HFF-Myc (cell line): ENCODE results near the gene GABBR2.

Source experiments
- DNase-seq: peaks from one replicate; pipeline ENCODE4 v3.0.0-alpha.2; 2011; ENCODE audit warnings: low read depth; ENCODE audit errors: extremely low read depth
- H3K4me3 ChIP-seq: replicated peaks from 2 replicates; pipeline ENCODE4 v1.5.1; 2011; ENCODE audit warnings: low read depth, mild to moderate bottlenecking, control low read depth, low read length
- TF ChIP-seq, protein P1 (sequence below): IDR thresholded peaks from 2 replicates; pipeline ENCODE4 v1.5.1; 2012; ENCODE audit warnings: mild to moderate bottlenecking, low read depth, low read length, control low read depth; ENCODE audit errors: missing control alignments

The GABBR2 gene

GRCh38 chr9:98323051-98323830 is 385.5 kb downstream of the GABBR2 start:
- TF ChIP-seq, protein P1, sequence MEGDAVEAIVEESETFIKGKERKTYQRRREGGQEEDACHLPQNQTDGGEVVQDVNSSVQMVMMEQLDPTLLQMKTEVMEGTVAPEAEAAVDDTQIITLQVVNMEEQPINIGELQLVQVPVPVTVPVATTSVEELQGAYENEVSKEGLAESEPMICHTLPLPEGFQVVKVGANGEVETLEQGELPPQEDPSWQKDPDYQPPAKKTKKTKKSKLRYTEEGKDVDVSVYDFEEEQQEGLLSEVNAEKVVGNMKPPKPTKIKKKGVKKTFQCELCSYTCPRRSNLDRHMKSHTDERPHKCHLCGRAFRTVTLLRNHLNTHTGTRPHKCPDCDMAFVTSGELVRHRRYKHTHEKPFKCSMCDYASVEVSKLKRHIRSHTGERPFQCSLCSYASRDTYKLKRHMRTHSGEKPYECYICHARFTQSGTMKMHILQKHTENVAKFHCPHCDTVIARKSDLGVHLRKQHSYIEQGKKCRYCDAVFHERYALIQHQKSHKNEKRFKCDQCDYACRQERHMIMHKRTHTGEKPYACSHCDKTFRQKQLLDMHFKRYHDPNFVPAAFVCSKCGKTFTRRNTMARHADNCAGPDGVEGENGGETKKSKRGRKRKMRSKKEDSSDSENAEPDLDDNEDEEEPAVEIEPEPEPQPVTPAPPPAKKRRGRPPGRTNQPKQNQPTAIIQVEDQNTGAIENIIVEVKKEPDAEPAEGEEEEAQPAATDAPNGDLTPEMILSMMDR, result no peak
- DNase-seq, result no peak
- H3K4me3 ChIP-seq, result no peak overlapping the region

- TF ChIP-seq, protein P1, result no peak
- H3K4me3 ChIP-seq, result no peak overlapping the region
- no peak for DNase-seq
These were observed 387.5 kb downstream of the GABBR2 start for GRCh38 chr9:98321269-98321668.

- TF ChIP-seq, protein P1, result no peak
- H3K4me3 ChIP-seq, result no peak overlapping the region
- no peak for DNase-seq
These were observed 389.8 kb downstream of the GABBR2 start for GRCh38 chr9:98318834-98319478.

- TF ChIP-seq, protein P1, result no peak
- no peak for DNase-seq
- H3K4me3 ChIP-seq, result no peak overlapping the region
These were observed 390.5 kb downstream of the GABBR2 start for GRCh38 chr9:98318041-98318790.

GRCh38 chr9:98317134-98317857 is 391.4 kb downstream of the GABBR2 start:
- no peak for DNase-seq
- TF ChIP-seq, protein P1, result no peak
- H3K4me3 ChIP-seq, result no peak overlapping the region

DNA sequence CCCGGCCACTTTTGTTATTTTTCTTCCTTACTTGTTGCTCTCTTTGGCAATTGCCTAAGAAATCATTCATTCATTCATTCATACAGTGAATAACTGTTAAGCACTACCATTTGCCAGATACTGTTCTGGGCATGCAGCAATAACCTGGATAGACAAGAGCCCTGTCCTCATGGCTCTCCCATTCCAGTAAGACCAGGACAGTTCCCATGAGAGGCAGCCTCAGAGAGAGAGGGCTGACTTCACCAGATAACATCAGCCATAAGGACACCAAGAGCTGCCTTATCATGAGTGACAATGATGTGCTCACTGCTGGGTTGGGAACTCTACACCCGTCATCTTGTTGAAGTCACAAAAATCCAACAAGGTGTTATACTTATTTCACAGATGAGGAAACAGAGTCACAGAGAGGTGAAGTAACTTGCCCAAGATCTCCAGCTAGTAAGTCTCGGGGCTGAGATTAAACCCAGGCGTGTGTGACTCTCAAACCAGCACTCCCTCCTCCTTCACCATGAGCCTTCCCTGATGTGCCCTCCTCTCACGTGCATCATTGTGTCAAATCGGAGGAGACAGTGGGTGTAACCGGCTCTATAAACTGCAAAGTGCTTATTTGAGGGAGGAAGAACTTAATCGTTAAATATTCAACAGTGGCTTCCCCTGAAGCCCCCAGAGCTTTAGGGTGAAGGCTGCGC is 392.1 kb downstream of the GABBR2 start:
- no peak for DNase-seq
- H3K4me3 ChIP-seq, result no peak overlapping the region
- TF ChIP-seq, protein P1, result no peak
